ENCODE data around the gene ABLIM2.

Gene ABLIM2

GRCh38 chr4:8076023-8076422 lies 82.6 kb downstream of the ABLIM2 start:
- H3K36me3 Mint-ChIP-seq (ENCODE audit: low read depth) = no peaks in the 10 kb centered on the region
- H3K9me3 Mint-ChIP-seq = no peaks in the 10 kb centered on the region
- H3K4me1 Mint-ChIP-seq (ENCODE audit: low read depth) = no peaks in the 10 kb centered on the region
- H3K4me3 Mint-ChIP-seq = no peak overlapping the region
- H3K27ac Mint-ChIP-seq = no peak overlapping the region
- H3K27me3 Mint-ChIP-seq (ENCODE audit: low read depth) = no peaks in the 10 kb centered on the region

DNA sequence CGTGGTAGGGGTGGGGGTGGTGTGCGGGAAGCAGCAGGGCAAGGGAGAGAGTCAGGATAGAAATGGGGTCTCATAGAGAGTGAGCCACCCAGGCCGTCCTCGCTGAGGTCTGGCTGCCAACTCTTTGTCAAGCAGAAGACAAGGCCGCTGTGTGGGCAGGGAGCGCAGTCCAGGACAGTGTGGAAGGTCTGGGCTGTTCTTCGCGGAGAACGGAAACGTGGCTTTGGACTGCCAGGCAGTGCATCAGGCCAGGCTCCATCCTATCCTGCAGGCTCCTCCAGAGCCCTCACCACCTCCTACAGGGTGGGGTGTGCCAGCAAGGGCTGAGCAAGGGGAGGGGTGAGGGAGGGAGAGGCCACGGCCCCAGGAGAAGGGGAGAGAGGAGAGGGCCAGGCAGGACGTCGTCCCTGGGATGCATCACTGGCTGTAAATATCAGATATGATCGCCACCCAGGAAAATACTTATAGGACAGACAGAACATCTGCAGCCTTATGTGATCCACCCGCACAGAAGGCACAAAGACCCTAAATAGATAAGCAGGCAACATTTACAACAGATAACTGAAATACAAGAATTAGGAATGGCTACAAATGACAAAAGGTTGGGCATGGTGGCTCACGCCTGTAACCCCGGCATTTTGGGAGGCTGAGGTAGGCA lies 85.3 kb downstream of the ABLIM2 start:
- Mint-ChIP-seq H3K4me1 (ENCODE audit: low read depth) (no peaks in the 10 kb centered on the region), H3K27ac (no peak overlapping the region), H3K9me3 (no peaks in the 10 kb centered on the region), H3K27me3 (ENCODE audit: low read depth) (no peaks in the 10 kb centered on the region), H3K36me3 (ENCODE audit: low read depth) (no peaks in the 10 kb centered on the region), H3K4me3 (no peak overlapping the region)

DNA sequence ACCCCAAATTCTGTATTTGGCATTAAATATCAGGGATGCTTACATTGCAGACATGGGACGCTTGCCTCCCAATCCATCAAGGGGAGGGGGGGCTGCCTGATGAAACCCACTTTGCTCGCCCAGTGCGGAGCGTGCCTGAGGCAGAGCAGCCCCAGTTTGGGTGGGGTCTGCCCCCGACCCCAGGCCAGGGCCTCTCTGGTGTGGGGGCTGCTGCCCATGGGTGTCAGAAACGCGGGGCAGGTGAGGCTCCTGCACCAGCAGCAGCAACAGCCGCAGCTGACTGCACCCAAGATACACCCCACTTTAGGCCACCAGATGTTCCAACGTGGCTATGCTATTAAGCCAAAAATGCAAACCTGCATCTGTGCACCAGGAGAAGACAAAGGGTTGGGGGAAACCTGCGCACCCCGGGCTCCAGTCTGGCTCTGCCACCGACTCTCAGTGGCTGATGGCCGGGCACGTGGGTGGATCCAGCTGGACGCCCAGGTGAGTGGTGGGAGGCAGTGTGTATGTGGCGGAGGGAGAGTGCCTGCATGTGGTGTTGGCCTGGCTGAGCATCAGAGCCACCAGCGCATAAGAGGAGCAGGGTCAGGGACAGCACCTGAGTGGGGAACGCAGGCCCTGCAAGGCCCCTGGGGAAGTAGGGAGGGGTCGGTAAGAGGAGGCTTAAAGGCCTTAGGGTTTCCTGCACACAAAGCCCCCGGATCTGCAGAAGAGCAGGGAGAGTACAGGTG lies 86.2 kb downstream of the ABLIM2 start:
- no peaks in the 10 kb centered on the region for H3K4me1 Mint-ChIP-seq (ENCODE audit: low read depth)
- no peaks in the 10 kb centered on the region for H3K9me3 Mint-ChIP-seq
- H3K36me3 Mint-ChIP-seq (ENCODE audit: low read depth) = no peaks in the 10 kb centered on the region
- no peak overlapping the region for H3K27ac Mint-ChIP-seq
- no peaks in the 10 kb centered on the region for H3K27me3 Mint-ChIP-seq (ENCODE audit: low read depth)
- H3K4me3 Mint-ChIP-seq = no peak overlapping the region

GRCh38 chr4:8071766-8072165 lies 86.8 kb downstream of the ABLIM2 start:
- Mint-ChIP-seq H3K27me3 (ENCODE audit: low read depth) (no peaks in the 10 kb centered on the region), H3K36me3 (ENCODE audit: low read depth) (no peaks in the 10 kb centered on the region), H3K4me3 (no peak overlapping the region), H3K9me3 (no peaks in the 10 kb centered on the region), H3K4me1 (ENCODE audit: low read depth) (no peaks in the 10 kb centered on the region), H3K27ac (no peak overlapping the region)

- Mint-ChIP-seq H3K36me3 (ENCODE audit: low read depth) (no peaks in the 10 kb centered on the region), H3K9me3 (no peaks in the 10 kb centered on the region), H3K4me3 (no peak overlapping the region)
Observed at GRCh38 chr4:8070736-8071718, 87.6 kb downstream of the ABLIM2 start.

DNA sequence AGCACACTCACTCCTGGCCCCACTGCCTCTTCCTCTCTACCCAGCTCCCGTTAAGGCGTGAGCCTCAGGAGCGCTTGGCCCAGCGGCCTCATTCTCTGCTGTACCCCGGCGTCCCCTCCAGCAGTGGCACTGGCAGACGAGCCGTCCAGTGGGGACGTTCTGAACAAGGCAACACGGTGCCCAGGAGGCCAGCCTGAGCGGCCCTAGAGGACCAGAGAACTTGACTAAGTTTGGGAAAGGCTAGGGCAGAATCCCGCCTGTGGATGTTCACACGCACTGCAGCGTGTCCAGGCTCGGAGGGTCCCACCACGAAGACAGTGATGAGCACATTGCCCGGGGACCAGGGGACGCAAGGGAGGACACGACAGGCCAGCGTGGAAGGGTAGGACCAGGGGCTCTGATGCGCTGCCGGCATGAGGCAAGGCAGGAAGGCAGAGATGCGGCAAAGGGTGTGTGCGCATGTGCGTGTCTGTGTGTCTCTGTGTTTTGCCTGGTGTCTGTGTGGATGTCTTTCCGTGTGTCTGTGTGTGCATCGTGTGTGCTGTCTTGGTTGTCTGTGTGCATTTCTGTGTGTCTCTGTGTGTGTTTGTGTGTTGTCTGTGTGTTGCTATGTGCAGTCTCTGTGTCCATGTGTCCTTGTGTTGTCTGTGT lies 89.4 kb downstream of the ABLIM2 start:
- no peaks in the 10 kb centered on the region for H3K36me3 Mint-ChIP-seq (ENCODE audit: low read depth)
- no peak overlapping the region for H3K4me3 Mint-ChIP-seq
- H3K4me1 Mint-ChIP-seq (ENCODE audit: low read depth) = no peaks in the 10 kb centered on the region
- H3K27me3 Mint-ChIP-seq (ENCODE audit: low read depth) = no peaks in the 10 kb centered on the region
- H3K27ac Mint-ChIP-seq = no peak overlapping the region
- peaks cover 7% of the 10 kb centered on the region for H3K9me3 Mint-ChIP-seq

More at GRCh38 chr4:8070736-8071718, 87.6 kb downstream of the ABLIM2 start:
- Mint-ChIP-seq H3K4me1 (ENCODE audit: low read depth) (no peaks in the 10 kb centered on the region), H3K27ac (no peak overlapping the region), H3K27me3 (ENCODE audit: low read depth) (no peaks in the 10 kb centered on the region)

DNA sequence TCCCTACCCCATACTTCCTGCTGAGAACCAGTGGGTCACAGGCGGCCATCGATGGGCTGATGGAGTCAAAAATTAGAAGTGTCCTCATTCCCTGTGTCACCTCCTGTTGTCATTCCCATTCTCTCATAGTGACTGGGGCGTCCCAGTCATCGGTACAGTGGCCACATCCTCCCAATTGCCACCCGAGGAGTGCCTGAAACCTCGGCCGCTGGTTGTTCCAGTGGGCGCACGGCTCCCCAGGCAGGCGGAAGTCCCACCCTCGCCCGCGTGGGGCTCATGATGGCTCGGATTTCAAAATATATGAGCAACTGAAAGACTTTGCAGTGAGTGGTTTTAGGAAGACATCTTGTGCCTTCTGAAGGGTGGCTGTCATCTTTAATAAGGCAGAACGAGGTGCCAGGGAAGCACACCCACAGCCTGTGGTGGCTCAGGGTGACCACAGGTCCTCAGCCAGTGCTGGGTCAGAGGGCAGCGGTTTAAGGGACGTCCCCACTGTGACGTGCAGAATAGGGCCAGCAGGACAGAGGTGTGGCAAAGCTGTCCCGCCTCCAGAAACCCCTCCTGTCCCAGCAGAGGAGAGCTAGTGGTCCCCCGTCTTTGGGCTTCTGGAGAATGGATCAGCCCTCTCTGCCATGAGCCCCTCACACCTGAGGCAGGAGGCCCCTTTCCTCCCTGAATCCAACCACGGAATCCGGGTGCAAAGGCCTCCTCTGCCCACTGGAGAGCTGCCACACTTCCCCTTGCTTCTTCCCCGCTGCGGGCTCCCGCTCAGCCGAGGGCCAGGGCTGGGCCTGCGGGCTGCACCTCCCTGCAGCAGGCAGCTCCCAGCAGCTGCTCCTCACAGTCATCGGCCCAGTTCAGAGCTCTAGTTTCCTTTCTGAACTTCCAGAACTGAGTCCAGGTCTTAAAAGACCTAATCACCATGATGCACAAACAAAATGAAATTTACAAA lies 90.4 kb downstream of the ABLIM2 start:
- Mint-ChIP-seq H3K9me3 (peaks cover 17% of the 10 kb centered on the region), H3K36me3 (ENCODE audit: low read depth) (peaks cover 2% of the 10 kb centered on the region), H3K27me3 (ENCODE audit: low read depth) (no peaks in the 10 kb centered on the region), H3K27ac (no peak overlapping the region), H3K4me1 (ENCODE audit: low read depth) (no peaks in the 10 kb centered on the region), H3K4me3 (no peak overlapping the region)

GRCh38 chr4:8067274-8067936 lies 91.2 kb downstream of the ABLIM2 start:
- H3K4me1 Mint-ChIP-seq (ENCODE audit: low read depth) = no peaks in the 10 kb centered on the region
- H3K9me3 Mint-ChIP-seq = peaks cover 18% of the 10 kb centered on the region
- no peak overlapping the region for H3K4me3 Mint-ChIP-seq
- H3K36me3 Mint-ChIP-seq (ENCODE audit: low read depth) = peaks cover 2% of the 10 kb centered on the region
- H3K27ac Mint-ChIP-seq = no peak overlapping the region
- H3K27me3 Mint-ChIP-seq (ENCODE audit: low read depth) = no peaks in the 10 kb centered on the region

DNA sequence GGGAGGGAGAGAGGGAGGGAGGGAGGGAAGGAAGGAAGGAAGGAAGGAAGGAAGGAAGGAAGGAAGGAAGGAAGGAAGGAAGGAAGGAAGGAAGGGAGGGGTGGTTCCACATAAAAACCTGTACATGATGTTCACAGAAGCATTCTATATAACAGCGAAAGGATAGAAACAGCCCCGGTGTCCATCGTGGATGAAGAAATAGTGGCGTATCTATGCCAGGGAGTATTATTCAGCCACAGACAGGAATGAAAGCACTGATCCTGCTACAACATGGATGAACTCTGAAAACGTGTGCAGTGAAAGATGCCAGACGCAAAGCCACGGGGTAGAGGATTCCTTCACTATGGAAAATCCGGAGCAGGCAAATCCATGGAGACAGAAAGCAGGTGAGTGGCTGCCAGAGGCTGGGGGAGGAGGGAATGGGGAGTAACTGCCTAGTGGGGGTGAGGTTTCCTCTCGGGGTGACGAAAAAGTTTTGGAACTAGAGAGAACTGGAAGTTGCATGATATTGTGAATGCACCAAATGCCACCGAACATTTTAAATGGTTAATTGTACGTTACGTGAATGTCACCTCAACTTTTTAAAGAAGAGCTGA lies 92.2 kb downstream of the ABLIM2 start:
- Mint-ChIP-seq H3K4me3 (no peak overlapping the region), H3K9me3 (peaks cover 18% of the 10 kb centered on the region), H3K36me3 (ENCODE audit: low read depth) (peaks cover 2% of the 10 kb centered on the region), H3K4me1 (ENCODE audit: low read depth) (no peaks in the 10 kb centered on the region), H3K27me3 (ENCODE audit: low read depth) (no peaks in the 10 kb centered on the region), H3K27ac (no peak overlapping the region)

- H3K27ac Mint-ChIP-seq = no peak overlapping the region
- no peaks in the 10 kb centered on the region for H3K4me1 Mint-ChIP-seq (ENCODE audit: low read depth)
- H3K36me3 Mint-ChIP-seq (ENCODE audit: low read depth) = peaks cover 2% of the 10 kb centered on the region
- no peaks in the 10 kb centered on the region for H3K27me3 Mint-ChIP-seq (ENCODE audit: low read depth)
- H3K9me3 Mint-ChIP-seq = peaks cover 18% of the 10 kb centered on the region
- H3K4me3 Mint-ChIP-seq = no peak overlapping the region
Observed at GRCh38 chr4:8063974-8064563, 94.5 kb downstream of the ABLIM2 start.

GRCh38 chr4:8061573-8061972 lies 97.0 kb downstream of the ABLIM2 start:
- Mint-ChIP-seq H3K4me3 (no peak overlapping the region), H3K36me3 (ENCODE audit: low read depth) (peaks cover 2% of the 10 kb centered on the region), H3K27me3 (ENCODE audit: low read depth) (no peaks in the 10 kb centered on the region)

DNA sequence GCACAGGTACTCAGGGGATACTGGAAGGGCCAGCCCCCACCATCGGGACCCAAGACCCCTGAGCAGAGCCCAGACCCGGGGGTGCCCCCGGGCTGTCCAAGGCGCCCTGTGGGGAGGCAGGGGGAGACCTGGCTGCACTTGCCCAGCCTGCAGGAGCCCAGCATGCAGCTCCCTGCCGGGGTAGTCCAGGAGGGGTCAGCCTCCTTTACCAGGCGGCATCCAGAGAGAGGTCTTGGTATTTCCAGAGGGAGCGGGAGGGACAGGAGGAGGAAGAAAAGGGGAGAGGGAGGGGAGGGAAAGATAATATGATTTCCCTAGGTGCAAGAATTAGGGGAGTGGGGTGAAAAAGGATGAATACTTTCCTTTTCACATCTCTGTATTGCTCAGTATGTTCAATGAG lies 97.5 kb downstream of the ABLIM2 start:
- no peak overlapping the region for H3K4me3 Mint-ChIP-seq
- no peak overlapping the region for H3K27ac Mint-ChIP-seq
- H3K9me3 Mint-ChIP-seq = peaks cover 18% of the 10 kb centered on the region
- no peaks in the 10 kb centered on the region for H3K4me1 Mint-ChIP-seq (ENCODE audit: low read depth)
- H3K36me3 Mint-ChIP-seq (ENCODE audit: low read depth) = peaks cover 2% of the 10 kb centered on the region
- H3K27me3 Mint-ChIP-seq (ENCODE audit: low read depth) = no peaks in the 10 kb centered on the region

More at GRCh38 chr4:8061573-8061972, 97.0 kb downstream of the ABLIM2 start:
- Mint-ChIP-seq H3K4me1 (ENCODE audit: low read depth) (no peaks in the 10 kb centered on the region), H3K27ac (no peak overlapping the region), H3K9me3 (peaks cover 18% of the 10 kb centered on the region)
